KMS-11 (cell line): ENCODE measurements around the gene RPTOR.

ENCODE experiments used
- H2AFZ ChIP-seq: fragments of 200-600 bp; sonication (generic); 2 replicates; pipeline ENCODE4 v1.6.1; 2016; ENCODE audit warnings: antibody characterized with exemption, mixed run types, low read depth
- H3K27ac ChIP-seq: fragments of 200-600 bp; sonication (generic); 2 replicates; pipeline ENCODE4 v1.6.1; 2016; ENCODE audit warnings: mild to moderate bottlenecking, mixed run types
- H3K27me3 ChIP-seq: fragments of 200-600 bp; sonication (generic); 2 replicates; pipeline ENCODE4 v1.6.1; 2017; ENCODE audit warnings: mild to moderate bottlenecking, low read depth, mixed run types, moderate library complexity; ENCODE audit not compliant: insufficient read depth
- H3K36me3 ChIP-seq: fragments of 200-600 bp; sonication (generic); 2 replicates; pipeline ENCODE4 v1.6.1; 2017; ENCODE audit warnings: mild to moderate bottlenecking, mixed run types; ENCODE audit not compliant: insufficient read depth
- H3K4me1 ChIP-seq: fragments of 200-600 bp; sonication (generic); 2 replicates; pipeline ENCODE4 v1.6.1; 2016; ENCODE audit warnings: mild to moderate bottlenecking, low read depth, mixed run types; ENCODE audit not compliant: poor library complexity, severe bottlenecking
- H3K4me2 ChIP-seq: fragments of 200-600 bp; sonication (generic); 2 replicates; pipeline ENCODE4 v1.7.0; 2016; ENCODE audit warnings: mild to moderate bottlenecking, mixed run types
- H3K4me3 ChIP-seq: fragments of 200-600 bp; sonication (generic); IDR thresholded peaks from 2 replicates; pipeline ENCODE4 v1.6.1; 2017; ENCODE audit warnings: low read depth, low read length, mixed read lengths; ENCODE audit not compliant: insufficient read depth
- H3K79me2 ChIP-seq: fragments of 200-600 bp; sonication (generic); 2 replicates; pipeline ENCODE4 v1.6.1; 2016; ENCODE audit warnings: low read depth, mixed run types; ENCODE audit not compliant: insufficient read depth
- H3K9ac ChIP-seq: fragments of 200-600 bp; sonication (generic); 2 replicates; pipeline ENCODE4 v1.6.1; 2016; ENCODE audit warnings: mild to moderate bottlenecking, mixed run types
- H4K20me1 ChIP-seq: fragments of 200-600 bp; sonication (generic); 2 replicates; pipeline ENCODE4 v1.6.1; 2016; ENCODE audit warnings: mild to moderate bottlenecking, mixed run types; ENCODE audit not compliant: insufficient read depth
- CTCF ChIP-seq: fragments of 200-600 bp; sonication (generic); conservative IDR thresholded peaks from 2 replicates; pipeline ENCODE4 v1.6.1; 2017; ENCODE audit warnings: low read depth, mild to moderate bottlenecking, antibody characterized with exemption, low read length, moderate library complexity, mixed read lengths

The RPTOR gene

GRCh38 chr17:80616705-80617104 is 72.1 kb downstream of the RPTOR start:
- no peak overlapping the region for H3K27ac ChIP-seq
- H3K4me2 ChIP-seq, result no peak overlapping the region
- TF ChIP-seq CTCF, result no peak
- no peaks in the 10 kb centered on the region; the same call in 1 of the 2 replicates for H3K79me2 ChIP-seq
- no peak overlapping the region for H3K4me3 ChIP-seq
- no peaks in the 10 kb centered on the region for H3K36me3 ChIP-seq
- H4K20me1 ChIP-seq, result no peaks in the 10 kb centered on the region
- H3K4me1 ChIP-seq, result no peaks in the 10 kb centered on the region
- no peaks in the 10 kb centered on the region for H3K27me3 ChIP-seq
- H2AFZ ChIP-seq, result no peak overlapping the region
- H3K9ac ChIP-seq, result no peak overlapping the region

DNA sequence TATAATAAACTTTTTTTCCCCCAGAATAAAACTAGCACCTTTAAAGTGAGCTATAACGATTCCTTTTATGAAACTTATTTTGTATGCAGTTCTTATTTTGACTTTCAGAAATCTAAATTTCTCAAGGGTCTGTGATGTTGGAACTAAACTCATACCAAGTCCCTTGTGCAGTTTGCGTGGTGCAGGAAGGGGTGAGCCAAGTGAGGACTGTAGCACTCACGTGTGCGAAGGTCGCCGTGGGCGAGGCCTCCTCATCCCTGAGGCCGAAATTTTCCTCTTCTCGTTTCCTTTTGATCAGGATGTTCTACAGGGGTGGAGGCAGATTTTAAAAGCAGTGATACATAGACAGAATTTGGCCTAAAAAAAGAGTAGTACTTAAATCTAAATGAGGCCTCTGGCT is 73.7 kb downstream of the RPTOR start:
- Histone ChIP-seq H3K36me3 (no peaks in the 10 kb centered on the region), H3K4me1 (no peaks in the 10 kb centered on the region), H3K9ac (no peak overlapping the region), H3K4me2 (no peak overlapping the region), H3K27me3 (no peaks in the 10 kb centered on the region), H2AFZ (no peak overlapping the region), H3K79me2 (no peaks in the 10 kb centered on the region; the same call in 1 of the 2 replicates), H3K4me3 (no peak overlapping the region), H4K20me1 (no peaks in the 10 kb centered on the region), H3K27ac (no peak overlapping the region)
- no peak for TF ChIP-seq CTCF

DNA sequence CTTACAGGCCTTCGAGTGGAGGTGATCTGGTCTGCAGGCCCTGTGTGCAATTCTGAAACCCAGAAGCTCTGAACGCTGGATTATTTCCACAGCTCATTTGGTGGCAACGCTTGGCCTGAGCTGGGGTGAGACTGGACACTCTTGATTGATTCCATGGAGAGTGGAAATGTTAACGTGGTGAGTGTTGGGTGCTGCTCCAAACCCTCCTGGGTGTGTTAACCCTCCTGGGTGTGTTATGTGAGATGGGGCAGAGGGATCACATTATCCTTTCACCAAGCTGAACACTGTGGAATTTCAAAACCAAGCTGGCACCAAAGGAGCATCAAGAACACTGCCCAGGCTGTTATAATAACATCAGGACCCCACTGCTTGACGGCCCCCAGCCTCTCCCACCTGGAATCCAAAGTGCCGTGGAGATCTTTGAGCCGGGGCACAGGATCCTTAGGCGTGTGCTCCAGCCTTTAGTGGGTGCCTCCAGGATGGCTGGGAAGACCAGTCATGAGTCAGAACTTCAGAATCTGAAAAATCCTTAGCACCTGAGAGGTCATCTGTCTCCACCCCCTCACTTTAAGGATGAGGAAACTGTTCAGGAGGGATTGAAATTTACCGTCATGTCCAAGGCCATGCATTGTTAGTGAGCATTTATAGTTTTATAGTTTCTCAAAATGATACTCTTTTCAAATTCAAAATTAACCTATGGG is 75.0 kb downstream of the RPTOR start:
- no peak overlapping the region for H3K4me2 ChIP-seq
- no peaks in the 10 kb centered on the region; the same call in 1 of the 2 replicates for H3K79me2 ChIP-seq
- no peak for TF ChIP-seq CTCF

GRCh38 chr17:80621335-80621996 is 76.8 kb downstream of the RPTOR start:
- Histone ChIP-seq H3K27me3 (no peaks in the 10 kb centered on the region), H3K36me3 (no peaks in the 10 kb centered on the region), H3K79me2 (no peaks in the 10 kb centered on the region; the same call in 1 of the 2 replicates), H3K9ac (no peak overlapping the region), H3K4me2 (no peak overlapping the region), H3K27ac (no peak overlapping the region), H2AFZ (no peak overlapping the region), H4K20me1 (no peaks in the 10 kb centered on the region), H3K4me1 (no peaks in the 10 kb centered on the region), H3K4me3 (no peak overlapping the region)
- TF ChIP-seq CTCF, result no peak

More for the DNA sequence above, 75.0 kb downstream of the RPTOR start:
- Histone ChIP-seq H4K20me1 (no peaks in the 10 kb centered on the region), H3K27me3 (no peaks in the 10 kb centered on the region), H3K4me1 (no peaks in the 10 kb centered on the region), H3K4me3 (no peak overlapping the region), H3K27ac (no peak overlapping the region), H3K36me3 (no peaks in the 10 kb centered on the region), H3K9ac (no peak overlapping the region), H2AFZ (no peak overlapping the region)
